DMS114 treated with DMSO at 0.1 percent for 48 hours (cell line): ENCODE measurements around the gene CCDC185.

Experiments used
- DNase-seq: peaks from one replicate; lab custom pipeline; 2025; ENCODE audit not compliant: unreplicated experiment; lab: John Stamatoyannopoulos, UW

The CCDC185 gene

GRCh38 chr1:223429313-223429731, 36.1 kb downstream of the CCDC185 start:
- no peak for DNase-seq

- no peak for DNase-seq
Observed at GRCh38 chr1:223429821-223430220, 36.6 kb downstream of the CCDC185 start.

GRCh38 chr1:223430236-223430635, 37.0 kb downstream of the CCDC185 start:
- no peak for DNase-seq

- DNase-seq, result no peak
Observed at GRCh38 chr1:223437151-223437550, 43.9 kb downstream of the CCDC185 start.

- DNase-seq, result no peak
Observed at GRCh38 chr1:223443397-223443796, 50.2 kb downstream of the CCDC185 start.

GRCh38 chr1:223444411-223444810, 51.2 kb downstream of the CCDC185 start:
- no peak for DNase-seq
